ENCODE data around the gene CELF4.

Gene CELF4

GRCh38 chr18:37565101-37565976 is at the start of gene CELF4:
TSS of gene CELF4 (minus strand) at chr18:37565798.
- no peak for DNase-seq

DNA sequence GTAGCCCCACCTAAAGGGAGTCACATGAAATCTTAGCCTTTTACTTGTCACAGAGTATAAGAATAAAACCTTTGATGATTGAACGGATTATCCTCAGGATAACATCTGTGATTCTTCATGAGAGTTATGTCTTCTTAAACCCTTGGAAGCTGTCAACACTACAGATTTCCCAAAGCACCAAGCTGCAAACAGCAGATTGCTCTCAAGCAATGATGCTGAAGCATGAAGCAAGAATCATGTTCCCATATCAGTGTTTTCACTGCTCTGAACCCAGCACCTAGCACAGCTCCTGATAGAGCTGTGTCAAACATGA is 47.6 kb upstream of the CELF4 start:
- no peak for DNase-seq

- no peak for DNase-seq
Measured at GRCh38 chr18:37612524-37613252, 47.1 kb upstream of the CELF4 start.

DNA sequence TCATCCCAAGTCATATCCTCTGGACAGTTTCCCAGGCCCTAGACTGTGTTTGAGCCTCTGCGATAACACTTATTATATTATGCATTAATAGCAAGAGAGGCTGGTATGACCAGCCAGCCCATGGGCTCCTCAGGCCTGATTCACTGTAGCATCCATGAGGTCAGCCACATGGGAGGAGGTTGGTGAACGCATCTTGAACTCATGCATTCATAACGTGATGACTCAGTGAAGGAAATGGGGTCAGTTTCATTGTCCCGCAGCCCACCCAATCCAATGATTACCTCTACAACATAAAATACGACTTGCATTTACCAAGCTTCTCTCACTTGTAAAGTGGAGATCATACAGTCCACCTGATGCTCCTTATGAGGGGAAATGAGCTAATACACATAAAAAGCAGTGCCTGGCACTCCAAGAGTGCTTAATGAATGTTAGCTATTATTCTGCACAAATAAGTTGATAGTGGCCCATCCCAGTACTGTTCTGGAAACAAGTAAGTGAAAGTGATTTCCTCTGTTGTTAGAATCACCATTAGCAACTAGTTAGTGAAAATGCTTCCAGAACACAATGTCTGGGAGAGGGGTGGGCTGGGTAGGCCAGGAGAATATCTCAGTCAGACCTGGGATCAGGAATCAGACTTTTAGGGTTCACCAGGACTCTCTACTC is 46.1 kb upstream of the CELF4 start:
- DNase-seq, result no peak

DNA sequence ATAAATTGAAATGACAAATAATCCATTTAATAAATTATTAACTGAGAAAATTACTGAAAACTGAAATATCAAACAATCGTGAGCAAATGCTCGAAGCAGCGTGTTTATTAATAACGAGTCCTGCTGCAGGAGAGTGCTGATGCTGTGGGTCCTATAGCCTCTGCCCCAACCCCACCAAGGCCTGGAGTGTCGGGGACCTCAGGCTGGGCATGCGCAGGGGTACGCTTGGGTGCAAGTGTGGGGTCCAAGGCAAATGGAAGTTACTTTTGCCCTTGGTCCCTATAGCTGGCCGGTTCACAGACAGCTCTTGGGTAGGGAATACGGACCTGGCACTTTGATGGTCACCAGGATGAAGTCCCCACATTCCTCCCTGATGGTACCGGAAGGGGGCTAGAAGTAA is 43.3 kb upstream of the CELF4 start:
- no peak for DNase-seq

DNA sequence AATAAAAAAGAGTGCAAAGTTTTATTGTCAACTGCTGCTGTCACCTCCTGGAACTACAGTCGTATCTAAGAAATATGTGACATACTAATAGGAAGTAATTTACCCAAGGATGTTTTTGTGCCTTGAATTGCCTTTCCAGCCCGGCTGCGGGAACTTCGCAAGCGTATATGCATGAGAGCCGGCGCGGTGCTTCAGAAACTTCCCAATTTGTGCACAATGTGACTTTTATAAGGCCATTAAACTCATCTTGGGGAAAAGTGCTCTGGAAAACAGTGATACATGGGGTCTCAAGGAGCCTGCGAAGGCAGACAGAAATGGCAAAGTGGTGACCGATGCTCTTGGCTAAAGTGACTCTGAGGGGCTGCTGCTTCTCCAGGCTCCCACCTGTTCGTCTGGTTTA is 41.7 kb upstream of the CELF4 start:
- DNase-seq, result no peak

- DNase-seq, result no peak
Measured at GRCh38 chr18:37604032-37604431, 38.4 kb upstream of the CELF4 start.

DNA sequence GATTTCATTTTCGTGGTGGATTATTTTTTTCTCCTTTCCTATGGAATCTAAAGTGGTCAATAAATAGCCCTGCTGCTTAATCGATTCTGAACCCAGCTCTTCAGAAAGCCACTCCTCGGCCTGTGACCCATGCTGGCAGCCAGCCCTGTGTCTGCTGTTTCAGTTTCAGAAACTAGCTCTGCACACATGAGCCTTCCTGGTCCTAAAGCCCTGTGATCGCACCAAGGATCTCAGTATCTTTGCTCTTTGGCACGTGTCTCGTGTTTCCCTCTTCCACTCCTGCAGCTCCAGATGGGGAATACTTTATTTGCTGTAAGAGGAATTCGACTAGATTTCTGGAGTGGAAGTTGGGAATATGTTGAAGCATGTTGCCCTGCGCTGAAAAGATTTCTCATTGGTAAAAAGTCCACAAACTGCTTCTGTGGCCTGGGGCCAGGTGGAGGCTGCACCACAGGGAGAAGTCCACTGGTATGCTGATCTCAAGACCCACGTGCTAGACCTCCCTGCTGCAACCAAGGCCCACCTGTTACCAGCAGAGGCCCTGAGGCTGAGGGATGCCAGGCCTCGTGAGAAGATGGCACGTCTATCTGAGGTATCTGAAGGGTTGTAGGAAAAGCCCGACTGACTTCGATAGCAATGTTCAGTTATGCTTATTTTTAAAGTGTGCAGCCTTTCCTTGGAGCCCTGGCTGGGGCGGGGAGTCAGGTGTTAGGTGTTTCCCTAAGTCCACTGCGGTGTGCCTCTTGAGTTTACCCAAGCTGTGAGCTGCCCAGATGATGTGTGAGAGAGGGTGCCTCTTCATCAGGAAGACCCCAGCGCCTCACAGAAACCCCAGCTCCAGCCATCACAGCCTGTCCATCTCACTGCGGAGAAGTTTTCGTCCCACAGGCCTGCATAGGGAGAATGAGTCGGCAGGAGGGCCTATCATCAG is 33.6 kb upstream of the CELF4 start:
- no peak for DNase-seq

GRCh38 chr18:37598396-37598795 is 32.8 kb upstream of the CELF4 start:
- DNase-seq, result no peak

GRCh38 chr18:37590346-37590745 is 24.7 kb upstream of the CELF4 start:
- no peak for DNase-seq

- no peak for DNase-seq
Measured at GRCh38 chr18:37588289-37588688, 22.7 kb upstream of the CELF4 start.

GRCh38 chr18:37586656-37587225 is 21.1 kb upstream of the CELF4 start:
- DNase-seq, result no peak

DNA sequence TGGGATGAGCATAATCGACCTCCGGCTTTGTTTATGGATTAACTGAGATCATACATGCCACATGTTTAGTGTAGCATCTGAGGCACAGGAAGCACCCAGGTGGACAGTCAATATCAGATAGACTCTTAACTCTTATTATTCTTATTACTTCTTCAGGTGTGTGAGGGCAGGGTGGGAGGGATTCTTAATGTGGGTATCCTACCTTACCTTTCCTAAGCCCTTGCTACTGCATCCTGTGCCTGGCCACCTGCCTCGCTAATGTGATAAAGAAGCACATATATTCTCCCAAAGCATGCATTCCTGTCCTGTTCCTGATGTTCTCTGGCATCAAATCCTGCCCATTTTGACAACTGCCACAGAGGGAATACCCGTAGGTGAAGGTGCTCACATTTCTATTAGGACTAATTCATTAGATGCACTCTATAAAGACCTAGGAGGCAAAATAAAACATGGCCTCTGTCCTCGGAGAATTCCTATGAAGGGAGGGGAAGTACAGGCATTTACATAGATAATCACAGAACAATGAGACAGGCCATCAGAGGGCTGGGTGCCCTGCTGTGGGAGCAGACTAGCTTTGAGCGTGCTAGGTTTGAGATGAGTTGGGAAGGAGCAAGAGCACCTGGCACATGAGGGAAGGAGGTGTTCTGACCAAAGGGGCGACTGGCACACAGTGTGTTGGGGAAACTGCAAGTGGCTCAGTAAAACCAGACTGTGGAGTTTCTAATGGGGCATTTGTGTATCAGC is 19.5 kb upstream of the CELF4 start:
- DNase-seq, result no peak

DNA sequence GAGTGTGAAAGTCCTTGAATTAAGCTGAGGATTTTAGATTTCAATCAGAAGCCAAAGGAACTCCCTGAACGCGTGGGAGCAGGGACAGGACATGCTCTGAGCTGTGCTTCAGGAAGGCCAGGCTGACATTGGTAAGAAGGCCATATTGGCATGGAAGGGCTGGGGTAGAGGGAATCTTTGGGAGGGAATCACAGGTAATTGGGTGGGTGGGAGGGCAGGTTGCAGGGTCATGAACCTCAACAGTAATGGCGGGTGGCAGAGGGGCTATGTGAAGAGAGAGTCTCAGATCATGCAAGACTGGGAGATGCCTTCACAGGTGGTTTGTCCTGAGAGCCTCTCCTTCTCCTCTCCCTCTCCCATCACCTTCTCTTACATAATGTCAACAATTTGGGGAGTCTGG is 18.6 kb upstream of the CELF4 start:
- DNase-seq, result no peak

GRCh38 chr18:37582261-37582660 is 16.7 kb upstream of the CELF4 start:
- DNase-seq, result no peak

DNA sequence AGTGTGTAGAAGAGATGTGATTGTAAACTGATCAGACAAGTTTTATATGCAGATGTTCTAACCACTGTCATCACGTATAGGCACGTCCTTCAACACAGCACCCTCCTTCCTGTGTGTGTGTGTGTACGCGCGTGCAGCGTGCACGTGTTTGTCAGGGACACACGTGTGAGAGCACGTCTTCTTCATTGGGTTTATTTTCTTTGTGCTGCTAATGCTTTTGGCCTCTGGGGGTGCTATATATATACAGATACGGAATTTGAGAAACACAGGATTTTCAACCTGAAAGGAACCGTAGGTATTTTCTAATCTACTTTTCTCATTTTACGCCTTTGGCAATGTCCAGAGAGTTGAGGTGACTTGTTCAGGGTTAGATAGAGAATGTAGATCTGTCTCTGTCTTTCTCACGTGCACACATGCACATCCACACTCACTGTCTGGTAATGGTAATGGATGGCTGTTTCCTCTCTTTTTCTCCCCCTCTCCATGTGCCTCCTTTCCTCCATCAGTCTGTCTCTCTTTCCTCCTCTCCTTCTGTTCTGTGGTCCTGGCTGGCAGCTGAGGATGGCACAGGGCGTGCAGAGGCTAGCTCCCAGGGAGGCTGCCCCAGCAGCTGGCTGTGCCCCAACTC is 13.4 kb upstream of the CELF4 start:
- no peak for DNase-seq

DNA sequence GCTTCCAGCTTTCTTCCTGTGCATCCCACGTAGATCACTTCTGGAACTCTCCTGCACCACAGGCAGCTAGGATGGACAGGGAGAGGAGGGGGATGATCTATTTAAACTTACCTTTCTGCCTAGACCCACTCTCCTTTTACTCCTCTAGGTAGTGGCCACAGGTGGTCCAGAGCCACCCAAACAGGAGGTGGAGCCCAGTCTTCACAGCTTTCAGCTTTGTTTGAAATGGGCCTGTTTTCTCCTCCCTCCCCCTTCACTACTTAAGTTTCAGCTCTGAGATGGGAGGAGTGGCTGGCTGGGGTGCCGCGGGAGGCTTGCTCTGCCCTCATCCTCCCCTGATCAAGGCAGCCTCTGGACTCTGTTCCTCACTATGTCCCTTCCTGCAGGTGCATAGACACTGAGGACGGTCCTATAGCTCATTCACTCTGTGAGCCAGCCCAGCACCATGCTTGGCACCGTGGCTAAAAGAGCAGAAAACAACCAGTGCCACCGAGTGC is 12.6 kb upstream of the CELF4 start:
- DNase-seq, result no peak

DNA sequence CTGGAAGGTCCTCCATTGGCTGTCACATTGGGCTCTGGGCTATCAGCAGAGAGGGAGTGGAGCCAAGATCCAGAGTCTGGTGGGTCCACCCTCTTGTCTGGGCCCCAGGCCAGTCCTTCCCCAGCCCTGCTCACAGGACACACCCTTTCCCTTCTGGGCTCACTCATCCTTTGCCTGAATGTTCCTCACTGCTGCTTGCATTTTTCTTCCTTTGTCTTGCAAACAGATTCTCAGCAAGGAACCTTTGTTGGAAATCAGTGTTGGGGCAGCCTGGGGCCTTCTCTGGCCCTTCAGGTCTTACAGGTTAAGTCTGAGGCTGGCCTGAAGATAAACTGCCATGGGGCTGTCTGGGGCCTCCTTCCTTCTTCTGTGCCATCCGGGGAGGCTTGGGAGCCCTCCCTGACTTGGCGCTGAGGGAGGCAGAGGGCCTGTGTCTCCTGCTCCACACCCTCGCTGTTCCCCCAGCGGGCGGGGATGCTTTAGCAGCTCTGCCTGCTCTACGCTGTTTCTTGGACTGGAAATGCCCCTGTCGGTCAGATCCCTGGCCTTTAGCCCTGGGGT is 11.5 kb upstream of the CELF4 start:
- no peak for DNase-seq

DNA sequence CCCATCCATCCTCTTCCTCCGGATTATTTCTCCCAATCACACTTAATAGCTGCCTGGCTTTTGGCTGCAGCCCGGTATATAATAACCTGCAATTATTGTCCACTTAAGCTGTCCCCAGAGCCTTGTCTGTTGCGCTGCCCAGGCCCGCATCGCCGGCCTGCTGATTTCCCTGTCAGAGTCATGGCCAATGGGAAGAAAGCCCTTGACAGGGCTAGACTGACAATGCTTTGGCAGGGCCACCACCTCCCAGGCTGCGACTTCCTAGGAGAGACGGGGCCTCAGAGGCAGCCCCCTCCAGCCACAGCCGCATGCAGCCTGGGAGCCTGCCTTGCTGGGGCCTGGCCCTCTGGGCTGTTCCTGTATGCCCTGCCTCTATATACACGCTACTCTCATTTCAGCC is 10.0 kb upstream of the CELF4 start:
- no peak for DNase-seq

DNA sequence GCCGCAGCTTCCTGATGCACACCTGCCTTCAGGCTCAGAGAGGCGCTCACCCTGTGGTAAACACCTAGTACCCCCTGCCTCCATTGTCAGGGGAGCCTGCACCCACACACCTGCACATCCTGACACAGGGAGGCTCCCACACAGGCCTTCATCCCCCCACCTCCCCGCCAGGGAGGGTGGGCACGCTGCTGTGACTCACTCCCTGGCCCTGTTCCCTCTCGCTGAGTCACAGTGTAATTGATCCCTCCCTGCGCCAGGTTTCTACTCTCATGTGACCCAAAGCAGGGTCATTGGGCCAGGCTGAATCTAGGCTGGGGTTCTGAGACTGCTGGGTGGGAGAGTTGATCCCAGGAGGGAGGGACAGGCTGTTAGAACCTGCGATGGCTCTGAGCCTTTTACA is 8.5 kb upstream of the CELF4 start:
- DNase-seq, result no peak

GRCh38 chr18:37572736-37573135 is 7.1 kb upstream of the CELF4 start:
- DNase-seq, result no peak
